T-helper 17 cell (primary cell): Measurements from ENCODE around the gene RNF217. TPM values are rescaled to one million over a fixed set of nuclear protein-coding genes. Genes with fewer than 3 reads are reported as not detected.
"Not testable (repeated sequence)": the region's sequence is repeated elsewhere in the genome, so short reads cannot be mapped to it uniquely, and the experiment has no call there.

ENCODE experiments used
- ATAC-seq: fragments of 150-1000 bp; cut with Tn5 transposase; 2 replicates; pipeline ENCODE4 v1.10.0; 2021; ENCODE audit warnings: mild to moderate bottlenecking, moderate library complexity
- DNase-seq, 3 donors: peaks; one replicate each; pipeline versions ENCODE4 v3.0.0 to v3.0.0-alpha.2; 2020 to 2021
- H3K9me3 ChIP-seq: one replicate; pipeline ENCODE4 v1.7.0; 2013; ENCODE audit warnings: low read length, mild to moderate bottlenecking; ENCODE audit not compliant: control insufficient read depth, poor library complexity, severe bottlenecking
- H3K27ac Mint-ChIP-seq: one replicate; pipeline ENCODE4 v1.8.0; 2022; ENCODE audit warnings: mild to moderate bottlenecking, moderate library complexity, mixed read lengths
- H3K27me3 Mint-ChIP-seq: one replicate; pipeline ENCODE4 v1.8.0; 2022; ENCODE audit warnings: mixed read lengths
- H3K36me3 Mint-ChIP-seq: one replicate; pipeline ENCODE4 v1.8.0; 2022; ENCODE audit warnings: low read depth, mixed read lengths
- H3K4me1 Mint-ChIP-seq: one replicate; pipeline ENCODE4 v1.8.0; 2022; ENCODE audit warnings: mild to moderate bottlenecking, mixed read lengths
- H3K4me3 Mint-ChIP-seq: one replicate; pipeline ENCODE4 v1.8.0; 2022; ENCODE audit warnings: mild to moderate bottlenecking, moderate library complexity, mixed read lengths
- total RNA-seq, 4 donors: library from RNA in 2 of 4; stranded (reverse) in 2 of 4; gene quantifications; one replicate each; pipeline ENCODE4 v1.2.3 and lab custom pipeline; 2022 to 2026

The RNF217 gene, protein sequence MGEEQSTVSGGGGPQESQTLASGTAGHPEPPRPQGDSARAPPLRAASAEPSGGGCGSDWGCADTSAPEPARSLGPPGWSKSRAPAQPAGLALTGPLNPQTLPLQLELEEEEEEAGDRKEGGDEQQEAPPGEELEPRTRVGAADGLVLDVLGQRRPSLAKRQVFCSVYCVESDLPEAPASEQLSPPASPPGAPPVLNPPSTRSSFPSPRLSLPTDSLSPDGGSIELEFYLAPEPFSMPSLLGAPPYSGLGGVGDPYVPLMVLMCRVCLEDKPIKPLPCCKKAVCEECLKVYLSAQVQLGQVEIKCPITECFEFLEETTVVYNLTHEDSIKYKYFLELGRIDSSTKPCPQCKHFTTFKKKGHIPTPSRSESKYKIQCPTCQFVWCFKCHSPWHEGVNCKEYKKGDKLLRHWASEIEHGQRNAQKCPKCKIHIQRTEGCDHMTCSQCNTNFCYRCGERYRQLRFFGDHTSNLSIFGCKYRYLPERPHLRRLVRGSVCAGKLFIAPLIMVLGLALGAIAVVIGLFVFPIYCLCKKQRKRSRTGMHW
- total RNA-seq (1 to 10 TPM; 2.1 to 4.9 TPM), total RNA-seq (lab: John Stamatoyannopoulos, UW) (0.35 to 0.38 reads per million in 2 donors)

- no peak for DNase-seq
- Mint-ChIP-seq H3K27ac (peak within 1 kb of the TSS; percentile 63), H3K4me3 (peak within 1 kb of the TSS; percentile 91), H3K4me1 (peaks cover 20% of the 10 kb centered on the region), H3K27me3 (peaks cover 57% of the 10 kb centered on the region), H3K36me3 (peaks cover 10% of the 10 kb centered on the region)
- H3K9me3 ChIP-seq: no peaks in the 10 kb centered on the region
- peak; percentile 75 for ATAC-seq
These were observed at the start of gene RNF217 for GRCh38 chr6:124961777-124962638. Gene RNF217, plus strand, starts transcription at chr6:124962437. Its CDS starts 108 bp downstream, at chr6:124962545.

DNA sequence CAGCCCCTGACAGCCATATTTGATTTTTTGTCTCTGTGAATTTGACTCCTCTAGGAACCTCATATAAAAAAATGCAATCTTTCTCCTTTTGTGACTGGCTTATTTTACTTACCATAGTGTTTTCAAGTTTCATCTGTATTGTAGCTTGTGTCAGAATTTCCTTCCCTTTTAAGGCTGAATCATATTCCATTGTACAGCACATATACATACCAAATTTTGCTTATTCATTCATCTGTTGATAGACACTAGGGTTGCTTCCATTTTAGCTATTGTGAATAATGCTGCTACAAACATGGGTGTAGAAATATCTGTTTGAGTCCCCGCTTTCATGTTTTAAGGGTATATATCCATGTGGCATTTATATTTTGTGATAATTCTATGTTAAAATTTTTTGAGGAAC lies 49.2 kb upstream of the RNF217 start:
- DNase-seq (no peak), ATAC-seq (no peak)
- no peaks in the 10 kb centered on the region for H3K9me3 ChIP-seq
- Mint-ChIP-seq H3K27me3 (peaks cover 10% of the 10 kb centered on the region), H3K27ac (no peak overlapping the region), H3K4me3 (no peak overlapping the region), H3K36me3 (no peaks in the 10 kb centered on the region), H3K4me1 (no peaks in the 10 kb centered on the region)

GRCh38 chr6:124917769-124918168 lies 44.5 kb upstream of the RNF217 start:
- DNase-seq: no peak
- no peaks in the 10 kb centered on the region for H3K9me3 ChIP-seq
- ATAC-seq: no peak
- Mint-ChIP-seq H3K27ac (no peak overlapping the region), H3K36me3 (no peaks in the 10 kb centered on the region), H3K27me3 (peaks cover 4% of the 10 kb centered on the region), H3K4me3 (no peak overlapping the region), H3K4me1 (no peaks in the 10 kb centered on the region)

DNA sequence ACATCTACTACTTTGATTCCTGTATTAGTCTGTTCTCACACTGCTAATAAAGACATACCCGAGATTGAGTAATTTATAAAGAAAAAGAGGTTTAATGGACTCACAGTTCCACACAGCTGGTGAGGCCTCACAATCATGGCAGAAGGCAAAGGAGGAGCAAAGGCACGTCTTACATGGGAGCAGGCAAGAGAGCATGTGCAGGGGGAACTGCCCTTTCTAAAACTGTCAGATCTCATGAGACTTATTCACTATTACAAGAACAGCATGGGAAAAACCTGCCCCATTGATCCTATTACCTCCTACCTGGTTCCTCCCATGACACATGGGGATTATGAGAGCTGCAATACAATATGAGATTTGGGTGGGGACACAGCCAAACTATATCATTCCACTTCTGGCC lies 42.5 kb upstream of the RNF217 start:
- not testable (repeated sequence) for ATAC-seq, DNase-seq, H3K27me3 Mint-ChIP-seq, H3K9me3 ChIP-seq, H3K36me3 Mint-ChIP-seq, H3K4me1 Mint-ChIP-seq, H3K27ac Mint-ChIP-seq, H3K4me3 Mint-ChIP-seq

- H3K36me3 Mint-ChIP-seq: no peaks in the 10 kb centered on the region
- no peak overlapping the region for H3K4me3 Mint-ChIP-seq
- H3K27ac Mint-ChIP-seq: no peak overlapping the region
- no peak for DNase-seq
- H3K27me3 Mint-ChIP-seq: peaks cover 4% of the 10 kb centered on the region
- no peaks in the 10 kb centered on the region for H3K4me1 Mint-ChIP-seq
- ATAC-seq: no peak
- H3K9me3 ChIP-seq: no peaks in the 10 kb centered on the region
These were observed 37.9 kb upstream of the RNF217 start for GRCh38 chr6:124924333-124924759.

- Mint-ChIP-seq H3K27ac (no peak overlapping the region), H3K4me3 (no peak overlapping the region), H3K27me3 (peaks cover 6% of the 10 kb centered on the region), H3K36me3 (no peaks in the 10 kb centered on the region), H3K4me1 (no peaks in the 10 kb centered on the region)
- DNase-seq (no peak), ATAC-seq (no peak)
- no peaks in the 10 kb centered on the region for H3K9me3 ChIP-seq
These were observed 35.8 kb upstream of the RNF217 start for GRCh38 chr6:124926435-124926834.

GRCh38 chr6:124927806-124928205 lies 34.4 kb upstream of the RNF217 start:
- no peaks in the 10 kb centered on the region for H3K9me3 ChIP-seq
- ATAC-seq (no peak), DNase-seq (no peak)
- Mint-ChIP-seq H3K27me3 (peaks cover 6% of the 10 kb centered on the region), H3K36me3 (no peaks in the 10 kb centered on the region), H3K27ac (no peak overlapping the region), H3K4me1 (no peaks in the 10 kb centered on the region), H3K4me3 (no peak overlapping the region)

- DNase-seq (no peak), ATAC-seq (no peak)
- no peaks in the 10 kb centered on the region for H3K4me1 Mint-ChIP-seq
- H3K9me3 ChIP-seq: no peaks in the 10 kb centered on the region
- peaks cover 6% of the 10 kb centered on the region for H3K27me3 Mint-ChIP-seq
- no peak overlapping the region for H3K27ac Mint-ChIP-seq
- no peak overlapping the region for H3K4me3 Mint-ChIP-seq
- no peaks in the 10 kb centered on the region for H3K36me3 Mint-ChIP-seq
These were observed 33.4 kb upstream of the RNF217 start for GRCh38 chr6:124928851-124929250.

- Mint-ChIP-seq H3K27ac (no peak overlapping the region), H3K27me3 (no peaks in the 10 kb centered on the region), H3K36me3 (no peaks in the 10 kb centered on the region), H3K4me3 (no peak overlapping the region), H3K4me1 (no peaks in the 10 kb centered on the region)
- no peaks in the 10 kb centered on the region for H3K9me3 ChIP-seq
- ATAC-seq: no peak
- no peak for DNase-seq
These were observed 24.6 kb upstream of the RNF217 start for GRCh38 chr6:124937645-124938044.

- ATAC-seq: peak; percentile 55
- H3K36me3 Mint-ChIP-seq: no peaks in the 10 kb centered on the region
- no peak overlapping the region for H3K27ac Mint-ChIP-seq
- H3K9me3 ChIP-seq: no peaks in the 10 kb centered on the region
- no peaks in the 10 kb centered on the region for H3K4me1 Mint-ChIP-seq
- DNase-seq: no peak
- H3K27me3 Mint-ChIP-seq: peaks cover 7% of the 10 kb centered on the region
- H3K4me3 Mint-ChIP-seq: no peak overlapping the region
These were observed 21.0 kb upstream of the RNF217 start for GRCh38 chr6:124941259-124941658.

- H3K27ac Mint-ChIP-seq: no peak overlapping the region
- H3K4me1 Mint-ChIP-seq: no peaks in the 10 kb centered on the region
- H3K4me3 Mint-ChIP-seq: no peak overlapping the region
- peaks cover 18% of the 10 kb centered on the region for H3K27me3 Mint-ChIP-seq
- no peaks in the 10 kb centered on the region for H3K9me3 ChIP-seq
- H3K36me3 Mint-ChIP-seq: no peaks in the 10 kb centered on the region
- no peak for DNase-seq
- no peak for ATAC-seq
These were observed 18.6 kb upstream of the RNF217 start for GRCh38 chr6:124943658-124944057.

DNA sequence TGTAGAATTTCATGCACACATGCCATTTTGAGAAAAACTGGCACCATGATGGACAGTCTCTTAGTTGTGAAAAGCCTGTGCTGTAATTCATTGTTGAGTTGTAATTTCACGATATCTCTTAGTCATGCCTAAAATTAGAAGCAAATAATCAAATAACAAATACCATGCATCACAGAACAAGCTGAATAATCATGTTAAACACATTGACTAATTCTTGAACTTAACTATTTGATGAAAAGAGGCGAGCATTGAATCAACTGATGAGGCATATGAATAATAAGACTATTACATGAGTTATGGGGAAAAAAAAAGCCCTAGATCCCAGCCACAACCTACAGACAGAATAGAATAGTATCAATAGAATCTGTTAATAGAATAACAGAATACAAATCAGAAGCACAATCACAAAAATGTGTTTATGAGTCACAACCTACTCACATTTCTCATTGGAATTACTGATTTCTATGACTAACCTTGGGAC lies 14.2 kb upstream of the RNF217 start:
- Mint-ChIP-seq H3K4me1 (no peaks in the 10 kb centered on the region), H3K36me3 (no peaks in the 10 kb centered on the region), H3K27me3 (peaks cover 24% of the 10 kb centered on the region), H3K4me3 (no peak overlapping the region), H3K27ac (no peak overlapping the region)
- H3K9me3 ChIP-seq: no peaks in the 10 kb centered on the region
- no peak for DNase-seq
- ATAC-seq: no peak

DNA sequence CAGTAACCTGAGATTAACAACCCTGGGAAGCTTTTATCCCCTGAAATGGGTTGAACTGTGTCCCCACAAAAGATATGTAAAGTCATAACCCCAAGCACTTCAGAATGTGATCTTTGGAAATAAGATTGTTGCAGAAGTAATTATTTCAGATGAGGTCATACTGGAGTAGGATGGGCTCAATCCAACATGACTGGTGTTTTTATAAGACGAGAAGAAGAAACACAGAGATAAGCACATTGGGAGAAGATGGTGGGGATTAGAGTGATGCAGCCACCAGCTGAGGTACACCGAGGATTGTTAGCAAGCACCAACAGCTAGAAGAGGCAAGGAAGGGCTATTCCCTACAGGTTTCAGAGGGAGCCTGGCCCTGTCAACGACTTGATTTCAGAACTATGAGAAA lies 12.5 kb upstream of the RNF217 start:
- H3K4me1 Mint-ChIP-seq: no peaks in the 10 kb centered on the region
- no peak overlapping the region for H3K27ac Mint-ChIP-seq
- H3K36me3 Mint-ChIP-seq: no peaks in the 10 kb centered on the region
- peaks cover 24% of the 10 kb centered on the region for H3K27me3 Mint-ChIP-seq
- no peaks in the 10 kb centered on the region for H3K9me3 ChIP-seq
- ATAC-seq (no peak), DNase-seq (no peak)
- no peak overlapping the region for H3K4me3 Mint-ChIP-seq
